DOHH2 (cell line): ENCODE data around the gene P2RY14.
A peak's percentile ranks its signal among the peaks of the same experiment; 100 is the strongest.

Source experiments
- H3F3A ChIP-seq: fragments of 200-600 bp; sonication (generic), shearing (Covaris generic); 2 replicates; pipeline ENCODE4 v1.6.0; 2016; ENCODE audit warnings: antibody characterized with exemption, mild to moderate bottlenecking; ENCODE audit not compliant: control insufficient read depth, insufficient read depth
- H3K27ac ChIP-seq: fragments of 200-600 bp; sonication (generic); 2 replicates; pipeline ENCODE4 v1.5.1; 2014; ENCODE audit warnings: low read depth, mild to moderate bottlenecking, low read length, moderate library complexity
- H3K27me3 ChIP-seq: fragments of 200-600 bp; sonication (generic); 2 replicates; pipeline ENCODE4 v1.6.1; 2014; ENCODE audit warnings: mild to moderate bottlenecking, low read length, mixed read lengths; ENCODE audit not compliant: control insufficient read depth
- H3K36me3 ChIP-seq: fragments of 200-600 bp; sonication (generic); 2 replicates; pipeline ENCODE4 v1.6.1; 2014; ENCODE audit warnings: mild to moderate bottlenecking, low read length, moderate library complexity, mixed read lengths; ENCODE audit not compliant: control insufficient read depth
- H3K4me1 ChIP-seq: fragments of 200-600 bp; sonication (generic); 2 replicates; pipeline ENCODE4 v1.6.1; 2014; ENCODE audit warnings: mild to moderate bottlenecking, low read length, mixed read lengths; ENCODE audit not compliant: control insufficient read depth
- H3K4me2 ChIP-seq: fragments of 200-600 bp; sonication (generic); 2 replicates; pipeline ENCODE4 v1.6.0; 2014; ENCODE audit warnings: mild to moderate bottlenecking, low read length, moderate library complexity
- H3K4me3 ChIP-seq: fragments of 200-600 bp; sonication (generic); 2 replicates; pipeline ENCODE4 v1.5.1; 2014; ENCODE audit warnings: mild to moderate bottlenecking, low read length, mixed read lengths
- H3K79me2 ChIP-seq: fragments of 200-600 bp; sonication (generic); 2 replicates; pipeline ENCODE4 v1.6.1; 2014; ENCODE audit warnings: mild to moderate bottlenecking, low read length, mixed read lengths; ENCODE audit not compliant: control insufficient read depth
- H3K9me2 ChIP-seq: fragments of 200-600 bp; sonication (generic); replicated peaks from 2 replicates; pipeline ENCODE4 v1.6.1; 2014; ENCODE audit warnings: mild to moderate bottlenecking, low read length, mixed read lengths; ENCODE audit not compliant: control insufficient read depth
- H3K9me3 ChIP-seq: fragments of 200-600 bp; sonication (generic); 2 replicates; pipeline ENCODE4 v1.6.1; 2014; ENCODE audit warnings: antibody characterized with exemption, low read length, mixed read lengths; ENCODE audit not compliant: control insufficient read depth, insufficient read depth
- H4K20me1 ChIP-seq: fragments of 200-600 bp; sonication (generic); 2 replicates; pipeline ENCODE4 v1.6.0; 2014; ENCODE audit warnings: low read depth, mild to moderate bottlenecking, antibody characterized with exemption, low read length, moderate library complexity; ENCODE audit not compliant: control insufficient read depth, insufficient read depth
- EZH2phosphoT487 ChIP-seq: fragments of 200-600 bp; sonication (generic); IDR thresholded peaks from 2 replicates; pipeline ENCODE4 v1.6.1; 2017; ENCODE audit warnings: borderline replicate concordance, mild to moderate bottlenecking, antibody characterized with exemption, low read length, moderate library complexity, mixed read lengths
- TF ChIP-seq, protein P1 (sequence below): fragments of 200-600 bp; sonication (generic); IDR thresholded peaks from one replicate; pipeline ENCODE4 v1.5.1; 2014; ENCODE audit warnings: antibody characterized with exemption, mild to moderate bottlenecking, low read depth, low read length; ENCODE audit not compliant: poor library complexity, severe bottlenecking

Gene P2RY14

GRCh38 chr3:151265166-151265565, 13.2 kb downstream of the P2RY14 start:
- Histone ChIP-seq H3K27me3 (no peaks in the 10 kb centered on the region), H3K4me2 (peak overlapping the region; percentile 56; the same call in 1 of the 2 replicates), H3K9me2 (no peaks in the 10 kb centered on the region), H3K36me3 (no peaks in the 10 kb centered on the region), H3K9me3 (no peaks in the 10 kb centered on the region), H3K79me2 (no peaks in the 10 kb centered on the region), H3K27ac (no peak overlapping the region), H3K4me3 (no peak overlapping the region; the same call in 1 of the 2 replicates), H4K20me1 (no peaks in the 10 kb centered on the region), H3F3A (no peaks in the 10 kb centered on the region), H3K4me1 (peaks cover 29% of the 10 kb centered on the region)
- TF ChIP-seq, protein P1, sequence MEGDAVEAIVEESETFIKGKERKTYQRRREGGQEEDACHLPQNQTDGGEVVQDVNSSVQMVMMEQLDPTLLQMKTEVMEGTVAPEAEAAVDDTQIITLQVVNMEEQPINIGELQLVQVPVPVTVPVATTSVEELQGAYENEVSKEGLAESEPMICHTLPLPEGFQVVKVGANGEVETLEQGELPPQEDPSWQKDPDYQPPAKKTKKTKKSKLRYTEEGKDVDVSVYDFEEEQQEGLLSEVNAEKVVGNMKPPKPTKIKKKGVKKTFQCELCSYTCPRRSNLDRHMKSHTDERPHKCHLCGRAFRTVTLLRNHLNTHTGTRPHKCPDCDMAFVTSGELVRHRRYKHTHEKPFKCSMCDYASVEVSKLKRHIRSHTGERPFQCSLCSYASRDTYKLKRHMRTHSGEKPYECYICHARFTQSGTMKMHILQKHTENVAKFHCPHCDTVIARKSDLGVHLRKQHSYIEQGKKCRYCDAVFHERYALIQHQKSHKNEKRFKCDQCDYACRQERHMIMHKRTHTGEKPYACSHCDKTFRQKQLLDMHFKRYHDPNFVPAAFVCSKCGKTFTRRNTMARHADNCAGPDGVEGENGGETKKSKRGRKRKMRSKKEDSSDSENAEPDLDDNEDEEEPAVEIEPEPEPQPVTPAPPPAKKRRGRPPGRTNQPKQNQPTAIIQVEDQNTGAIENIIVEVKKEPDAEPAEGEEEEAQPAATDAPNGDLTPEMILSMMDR: no peak
- no peak for TF ChIP-seq EZH2phosphoT487

- no peaks in the 10 kb centered on the region for H3F3A ChIP-seq
- H3K4me2 ChIP-seq: no peak overlapping the region
- no peaks in the 10 kb centered on the region for H3K9me3 ChIP-seq
- no peaks in the 10 kb centered on the region for H3K9me2 ChIP-seq
- no peaks in the 10 kb centered on the region for H4K20me1 ChIP-seq
- TF ChIP-seq, protein P1: no peak
- TF ChIP-seq EZH2phosphoT487: no peak
- H3K27me3 ChIP-seq: no peaks in the 10 kb centered on the region
- H3K79me2 ChIP-seq: no peaks in the 10 kb centered on the region
- H3K36me3 ChIP-seq: no peaks in the 10 kb centered on the region
- peaks cover 26% of the 10 kb centered on the region for H3K4me1 ChIP-seq
- no peak overlapping the region for H3K27ac ChIP-seq
- H3K4me3 ChIP-seq: no peak overlapping the region
These were observed 13.7 kb downstream of the P2RY14 start for GRCh38 chr3:151264605-151265004.

DNA sequence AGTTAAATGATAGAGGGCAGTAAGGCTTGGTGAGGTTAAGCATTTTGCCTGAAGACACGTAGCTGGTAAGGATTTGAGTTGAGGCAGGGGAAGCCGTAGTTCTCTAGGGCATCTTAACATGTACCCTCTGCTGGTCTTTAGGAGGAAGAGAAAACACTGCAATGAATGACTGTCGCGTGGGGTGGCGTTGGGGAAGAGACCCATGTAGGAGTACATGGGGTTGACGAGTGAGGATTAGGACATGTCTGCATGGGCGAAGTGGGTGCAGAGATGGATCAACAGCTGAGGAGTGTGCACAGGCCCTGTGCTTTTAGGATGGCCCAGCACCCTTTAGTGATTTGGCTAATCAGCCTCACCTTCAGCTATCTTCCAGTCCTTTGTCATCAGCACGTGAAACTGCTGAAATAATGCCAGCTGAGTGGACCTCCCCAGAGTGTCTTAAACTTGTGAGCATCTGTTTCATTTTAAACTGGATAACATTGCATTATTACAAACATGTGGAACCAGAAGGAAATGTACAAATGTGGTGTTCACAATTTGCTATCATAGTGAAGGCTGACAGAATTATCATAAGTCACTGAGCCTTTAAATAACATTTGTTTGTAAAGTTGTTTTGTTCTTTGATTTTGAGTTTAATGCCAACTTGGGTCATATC, 15.3 kb downstream of the P2RY14 start:
- Histone ChIP-seq H3K4me2 (no peak overlapping the region), H3K79me2 (no peaks in the 10 kb centered on the region), H3K27ac (no peak overlapping the region), H3K9me3 (no peaks in the 10 kb centered on the region), H4K20me1 (no peaks in the 10 kb centered on the region), H3K4me3 (no peak overlapping the region), H3K4me1 (peaks cover 15% of the 10 kb centered on the region), H3K27me3 (no peaks in the 10 kb centered on the region), H3K36me3 (no peaks in the 10 kb centered on the region), H3K9me2 (no peaks in the 10 kb centered on the region), H3F3A (no peaks in the 10 kb centered on the region)
- TF ChIP-seq EZH2phosphoT487: no peak

GRCh38 chr3:151259664-151260063, 18.7 kb downstream of the P2RY14 start:
- no peaks in the 10 kb centered on the region for H3K9me2 ChIP-seq

More at GRCh38 chr3:151259664-151260063, 18.7 kb downstream of the P2RY14 start:
- Histone ChIP-seq H3K4me3 (no peak overlapping the region), H3K27me3 (no peaks in the 10 kb centered on the region), H3K4me2 (no peak overlapping the region), H3K36me3 (no peaks in the 10 kb centered on the region), H3K79me2 (no peaks in the 10 kb centered on the region), H3K27ac (no peak overlapping the region), H3K4me1 (no peaks in the 10 kb centered on the region), H3F3A (no peaks in the 10 kb centered on the region), H3K9me3 (no peaks in the 10 kb centered on the region), H4K20me1 (no peaks in the 10 kb centered on the region)
- TF ChIP-seq, protein P1: no peak
- no peak for TF ChIP-seq EZH2phosphoT487
